MCF 10A (cell line): ENCODE measurements around the gene SCNN1B. TPM values are rescaled to one million over a fixed set of nuclear protein-coding genes. Genes with fewer than 3 reads are reported as not detected.

Source experiments
- BruUV-seq: library from RNA; stranded (reverse); fragments of 400-500 nt; replicated peaks from 2 replicates; lab custom pipeline; 2021; lab: Mats Ljungman, UMichigan
- CTCF ChIA-PET: fragments of 300-600 bp; sonication (Branson Sonifier 250); formaldehyde crosslinking; extraction: SDS; loops from one replicate; lab custom pipeline; 2021; ENCODE audit warnings: antibody characterized with exemption, inconsistent platforms; lab: Yijun Ruan, JAX
- POLR2A ChIA-PET: fragments of 300-600, 350-650 bp; sonication (Branson Sonifier 250); formaldehyde crosslinking; extraction: SDS; loops from one replicate; lab custom pipeline; 2020; ENCODE audit warnings: antibody characterized with exemption, inconsistent platforms; lab: Yijun Ruan, JAX
- DNase-seq: peaks from one replicate; pipeline ENCODE4 v3.0.0-alpha.2; 2018; ENCODE audit not compliant: unreplicated experiment
- H3K27ac Mint-ChIP-seq: one replicate; pipeline ENCODE4 v1.8.0; 2022; ENCODE audit warnings: mild to moderate bottlenecking, low read depth, mixed read lengths; ENCODE audit not compliant: unreplicated experiment
- H3K27me3 Mint-ChIP-seq: one replicate; pipeline ENCODE4 v1.8.0; 2022; ENCODE audit warnings: mixed read lengths; ENCODE audit not compliant: insufficient read depth, unreplicated experiment
- H3K36me3 Mint-ChIP-seq: one replicate; pipeline ENCODE4 v1.8.0; 2022; ENCODE audit warnings: mild to moderate bottlenecking, moderate library complexity, mixed read lengths; ENCODE audit not compliant: insufficient read depth, unreplicated experiment
- H3K4me1 Mint-ChIP-seq: one replicate; pipeline ENCODE4 v1.8.0; 2022; ENCODE audit warnings: mixed read lengths; ENCODE audit not compliant: insufficient read depth, unreplicated experiment
- H3K4me3 Mint-ChIP-seq: one replicate; pipeline ENCODE4 v1.8.0; 2022; ENCODE audit warnings: mild to moderate bottlenecking, moderate library complexity, mixed read lengths; ENCODE audit not compliant: unreplicated experiment
- H3K9me3 Mint-ChIP-seq: one replicate; pipeline ENCODE4 v1.8.0; 2022; ENCODE audit warnings: mixed read lengths; ENCODE audit not compliant: unreplicated experiment
- intact Hi-C: fragments of 100-400 bp; cut with micrococcal nuclease; formaldehyde crosslinking; loops from 2 replicates; pipeline ENCODE4 v1.14.1; 2022
- total RNA-seq: library from RNA; stranded (reverse); gene quantifications from 2 replicates; pipeline ENCODE4 v1.2.3, GENCODE V29; 2022
- TF ChIP-seq, protein P1 (sequence below): fragments of 200-600 bp; IDR thresholded peaks from one replicate; pipeline ENCODE4 v1.8.0; 2022; ENCODE audit warnings: antibody characterized with exemption, mild to moderate bottlenecking; ENCODE audit not compliant: unreplicated experiment

Gene SCNN1B
- total RNA-seq, 1 experiment from 2014 or later: 12.5 TPM

DNA sequence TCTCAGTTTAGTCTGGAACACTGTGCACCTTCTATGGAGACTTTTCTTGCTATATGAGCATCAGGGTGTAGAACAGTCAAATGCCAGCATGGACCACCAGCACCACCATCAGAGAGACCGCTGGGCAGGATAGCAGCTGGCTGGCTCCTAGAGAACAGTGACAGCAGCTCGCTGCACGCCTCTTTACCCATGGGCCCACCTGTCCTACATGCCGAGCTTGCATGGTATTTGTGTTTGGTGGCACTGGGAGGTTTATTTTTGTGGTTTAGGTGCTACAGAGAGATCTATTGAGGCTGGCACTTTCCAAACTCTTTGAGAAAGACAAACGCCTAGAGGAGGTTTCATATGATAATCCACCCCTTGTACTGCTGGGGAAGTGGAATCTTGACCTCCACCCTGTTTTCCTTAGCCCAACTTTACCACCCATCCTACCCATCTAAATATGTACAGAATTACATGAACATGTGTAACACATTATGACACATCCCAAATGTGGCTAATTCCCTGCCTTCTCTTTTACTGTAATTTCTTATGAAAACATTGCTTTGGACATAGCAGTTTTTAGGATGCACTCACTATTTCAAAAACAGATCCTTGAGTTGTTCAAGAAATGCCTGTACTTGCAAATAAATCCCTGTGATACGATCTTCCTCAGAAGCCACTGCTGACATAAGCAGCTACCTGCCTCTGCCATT lies 104.6 kb downstream of the SCNN1B start:
- DNase-seq: no peak
- ChIA-PET CTCF (no interaction called here), POLR2A (interaction anchor here (0.9 to 1.2 kb wide), 2 partner anchors 12 to 17 kb away, joined by 4 to 6 read pairs; no protein-coding TSS in a partner anchor)
- TF ChIP-seq, protein P1, sequence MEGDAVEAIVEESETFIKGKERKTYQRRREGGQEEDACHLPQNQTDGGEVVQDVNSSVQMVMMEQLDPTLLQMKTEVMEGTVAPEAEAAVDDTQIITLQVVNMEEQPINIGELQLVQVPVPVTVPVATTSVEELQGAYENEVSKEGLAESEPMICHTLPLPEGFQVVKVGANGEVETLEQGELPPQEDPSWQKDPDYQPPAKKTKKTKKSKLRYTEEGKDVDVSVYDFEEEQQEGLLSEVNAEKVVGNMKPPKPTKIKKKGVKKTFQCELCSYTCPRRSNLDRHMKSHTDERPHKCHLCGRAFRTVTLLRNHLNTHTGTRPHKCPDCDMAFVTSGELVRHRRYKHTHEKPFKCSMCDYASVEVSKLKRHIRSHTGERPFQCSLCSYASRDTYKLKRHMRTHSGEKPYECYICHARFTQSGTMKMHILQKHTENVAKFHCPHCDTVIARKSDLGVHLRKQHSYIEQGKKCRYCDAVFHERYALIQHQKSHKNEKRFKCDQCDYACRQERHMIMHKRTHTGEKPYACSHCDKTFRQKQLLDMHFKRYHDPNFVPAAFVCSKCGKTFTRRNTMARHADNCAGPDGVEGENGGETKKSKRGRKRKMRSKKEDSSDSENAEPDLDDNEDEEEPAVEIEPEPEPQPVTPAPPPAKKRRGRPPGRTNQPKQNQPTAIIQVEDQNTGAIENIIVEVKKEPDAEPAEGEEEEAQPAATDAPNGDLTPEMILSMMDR: no peak
- no peak overlapping the region for H3K27ac Mint-ChIP-seq
- H3K27me3 Mint-ChIP-seq: no peaks in the 10 kb centered on the region
- H3K36me3 Mint-ChIP-seq: peaks cover 52% of the 10 kb centered on the region
- no peaks in the 10 kb centered on the region for H3K9me3 Mint-ChIP-seq
- intact Hi-C loops: no loop called here
- H3K4me1 Mint-ChIP-seq: no peaks in the 10 kb centered on the region
- BruUV-seq: no TSS peak
- H3K4me3 Mint-ChIP-seq: no peak overlapping the region

DNA sequence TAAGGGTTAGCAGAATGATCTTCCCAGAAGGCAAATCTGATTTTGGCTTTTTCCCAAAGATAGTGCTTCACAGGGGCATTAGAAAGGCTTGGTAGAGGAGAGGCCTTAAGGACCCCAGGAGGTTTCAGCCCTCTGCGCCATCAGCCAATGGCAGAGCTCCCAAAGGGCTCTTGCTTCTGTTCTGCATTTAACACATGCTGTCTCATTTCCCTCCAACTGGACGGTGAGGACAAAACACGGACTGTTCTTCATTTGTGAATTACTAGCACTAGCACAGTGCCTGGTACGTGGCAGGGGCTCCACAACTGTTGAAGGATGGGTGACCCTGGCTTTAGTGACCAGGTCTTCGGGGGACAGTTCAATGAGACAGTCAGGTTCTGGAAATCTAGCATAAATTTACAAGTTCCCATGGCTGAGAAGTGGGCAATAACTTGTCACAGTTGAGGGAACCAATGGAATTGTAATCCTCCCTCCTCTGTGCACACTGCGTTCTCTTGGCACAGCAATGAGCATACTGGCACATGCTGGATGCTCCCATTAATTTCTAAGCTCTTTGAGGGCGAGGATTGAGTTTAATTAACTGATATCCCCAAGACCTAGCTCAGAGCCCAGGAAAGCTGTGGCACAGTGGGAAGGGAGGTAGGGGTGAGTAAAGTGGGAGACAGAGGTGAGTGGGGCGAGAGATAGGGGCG lies 105.5 kb downstream of the SCNN1B start:
- BruUV-seq: no TSS peak
- Mint-ChIP-seq H3K36me3 (peaks cover 55% of the 10 kb centered on the region), H3K4me3 (no peak overlapping the region), H3K9me3 (no peaks in the 10 kb centered on the region), H3K27ac (no peak overlapping the region), H3K4me1 (no peaks in the 10 kb centered on the region), H3K27me3 (no peaks in the 10 kb centered on the region)
- intact Hi-C loops: no loop called here
- TF ChIP-seq, protein P1: no peak
- POLR2A ChIA-PET: interaction anchor here (0.9 to 1.5 kb wide), 2 partner anchors 11 to 16 kb away, joined by 4 to 12 read pairs; no protein-coding TSS in a partner anchor
- DNase-seq: no peak
- CTCF ChIA-PET: interaction anchor here (1.1 kb wide), 1 partner anchor 15 kb away, joined by 5 read pairs; no protein-coding TSS in a partner anchor

DNA sequence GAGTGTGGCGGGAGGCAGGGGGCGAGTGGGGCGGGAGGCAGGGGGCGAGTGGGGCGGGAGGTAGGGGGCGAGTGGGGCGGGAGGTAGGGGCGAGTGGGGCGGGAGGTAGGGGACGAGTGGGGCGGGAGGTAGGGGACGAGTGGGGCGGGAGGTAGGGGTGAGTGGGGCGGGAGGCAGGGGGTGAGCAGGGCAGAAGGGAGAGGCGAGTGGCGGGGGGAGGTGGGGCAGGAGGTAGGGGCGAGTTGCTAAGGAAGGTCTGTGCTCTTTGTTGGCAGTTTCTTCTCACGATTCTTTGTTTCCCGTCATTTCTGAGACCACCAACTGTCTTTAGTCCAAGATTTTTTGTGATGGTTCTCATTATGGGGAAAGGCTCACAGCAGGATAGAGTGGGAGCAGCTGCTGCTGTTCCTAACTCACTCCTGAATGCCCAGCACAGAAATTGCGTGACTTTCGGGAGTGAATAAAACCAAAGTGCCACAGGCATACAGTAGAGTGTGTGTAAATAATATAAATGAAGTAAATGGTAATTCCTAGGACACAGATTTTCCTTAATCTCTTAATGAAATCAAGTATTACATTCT lies 106.2 kb downstream of the SCNN1B start:
- ChIA-PET POLR2A (interaction anchor here (0.8 to 1.5 kb wide), 3 partner anchors 15 to 67 kb away, joined by 3 to 12 read pairs (median 3); no protein-coding TSS in a partner anchor), CTCF (interaction anchor here (0.6 to 1.1 kb wide), 4 partner anchors 16 to 1199 kb away, joined by 3 to 5 read pairs (median 4); no protein-coding TSS in a partner anchor)
- Mint-ChIP-seq H3K36me3 (peaks cover 51% of the 10 kb centered on the region), H3K9me3 (no peaks in the 10 kb centered on the region), H3K27ac (peak overlapping the region; percentile 49), H3K4me1 (no peaks in the 10 kb centered on the region), H3K4me3 (no peak overlapping the region), H3K27me3 (no peaks in the 10 kb centered on the region)
- BruUV-seq: no TSS peak
- intact Hi-C loops: no loop called here
- TF ChIP-seq, protein P1: no peak
- no peak for DNase-seq
